HepG2 (cell line): ENCODE results near the gene CTU2. TPM values are rescaled to one million over a fixed set of nuclear protein-coding genes. Genes with fewer than 3 reads are reported as not detected.

Source experiments
- ADNP ChIP-seq: sonication (generic); formaldehyde crosslinking; IDR thresholded peaks from 2 replicates; pipeline ENCODE4 v1.4.0; 2020; ENCODE audit warnings: missing genetic modification reagents
- CERS6 ChIP-seq: sonication (generic); formaldehyde crosslinking; IDR thresholded peaks from 2 replicates; pipeline ENCODE4 v1.5.0; 2020; ENCODE audit warnings: missing genetic modification reagents
- HINFP ChIP-seq: sonication (generic); formaldehyde crosslinking; IDR thresholded peaks from 2 replicates; pipeline ENCODE4 v1.4.0; 2020; ENCODE audit warnings: low read depth, mild to moderate bottlenecking, missing genetic modification reagents
- JARID2 ChIP-seq: sonication (generic); formaldehyde crosslinking; IDR thresholded peaks from 2 replicates; pipeline ENCODE4 v1.8.1; 2023; ENCODE audit warnings: missing genetic modification reagents, inconsistent platforms; ENCODE audit not compliant: insufficient replicate concordance
- PITX1 ChIP-seq: sonication (generic); formaldehyde crosslinking; IDR thresholded peaks from 2 replicates; pipeline ENCODE4 v1.5.1; 2020; ENCODE audit warnings: mild to moderate bottlenecking, missing genetic modification reagents
- PRPF4 ChIP-seq: fragments of 200-400 bp; formaldehyde crosslinking; IDR thresholded peaks from 2 replicates; pipeline ENCODE4 v1.6.1; 2016; ENCODE audit warnings: low read length, low read depth; ENCODE audit not compliant: poor library complexity, severe bottlenecking
- SALL2 ChIP-seq: sonication (generic); formaldehyde crosslinking; IDR thresholded peaks from 2 replicates; pipeline ENCODE4 v1.8.1; 2023; ENCODE audit warnings: mild to moderate bottlenecking, missing genetic modification reagents, inconsistent platforms
- TRIM24 ChIP-seq: sonication (generic); formaldehyde crosslinking; IDR thresholded peaks from 2 replicates; pipeline ENCODE4 v1.8.0; 2022; ENCODE audit warnings: mild to moderate bottlenecking, missing genetic modification reagents
- WIZ ChIP-seq: sonication (generic); formaldehyde crosslinking; IDR thresholded peaks from 2 replicates; pipeline ENCODE4 v1.5.1; 2020; ENCODE audit warnings: mild to moderate bottlenecking, missing genetic modification reagents
- ZNF296 ChIP-seq: sonication (generic); formaldehyde crosslinking; conservative IDR thresholded peaks from 2 replicates; pipeline ENCODE4 v1.5.0; 2020; ENCODE audit warnings: mild to moderate bottlenecking, missing genetic modification reagents
- ZUFSP ChIP-seq: sonication (generic); formaldehyde crosslinking; IDR thresholded peaks from 2 replicates; pipeline ENCODE4 v1.9.0; 2021; ENCODE audit warnings: missing genetic modification reagents, mild to moderate bottlenecking, borderline replicate concordance
- polyA plus RNA-seq, 8 experiments: library from polyadenylated mRNA; depleted of rRNA in 3 of 8; stranded (reverse) in 7 of 8; unstranded in 1 of 8; fragments of >200 nt; fragmentation: Illumina TruSeq in 4 of 8; extraction: Trizol in 4 of 8; gene quantifications; 2 replicates each; pipeline versions ENCODE4 v1.2.1 to v1.2.3, GENCODE V29; 2011 to 2016; ENCODE audit warnings: low read depth in 4 of 8, missing spikeins in 1 of 8, mixed read lengths in 1 of 8; ENCODE audit not compliant: insufficient read depth in 1 of 8
- total RNA-seq, 5 experiments: library from RNA; depleted of rRNA; stranded (reverse); fragments of >200 nt; fragmentation: Illumina TruSeq; extraction: Trizol; gene quantifications; 2 replicates each; pipeline ENCODE4 v1.2.3, GENCODE V29; 2016; ENCODE audit warnings: low read depth in 1 of 5
- TF ChIP-seq, protein P1 (sequence below): sonication (generic); formaldehyde crosslinking; IDR thresholded peaks from 2 replicates; pipeline ENCODE4 v1.5.1; 2020; ENCODE audit warnings: mild to moderate bottlenecking, missing genetic modification reagents, borderline replicate concordance
- TF ChIP-seq, protein P2 (sequence below): sonication (generic); formaldehyde crosslinking; IDR thresholded peaks from 2 replicates; pipeline ENCODE4 v1.5.1; 2020; ENCODE audit warnings: mild to moderate bottlenecking, missing genetic modification reagents, moderate library complexity
- TF ChIP-seq, protein P3 (sequence below): sonication (generic); formaldehyde crosslinking; IDR thresholded peaks from 2 replicates; pipeline ENCODE4 v1.4.0; 2020; ENCODE audit warnings: missing genetic modification reagents, borderline replicate concordance
- TF ChIP-seq, protein P4 (sequence below): sonication (generic); formaldehyde crosslinking; IDR thresholded peaks from 2 replicates; pipeline ENCODE4 v1.9.0; 2021; ENCODE audit warnings: missing genetic modification reagents, borderline replicate concordance

Gene CTU2
- total and polyA plus RNA-seq, 2 of the 13 experiments (the other 11 are each of a cell fraction or from before 2014, with no cell fraction given), result 13.3 to 21.9 TPM

- TF ChIP-seq, protein P1, sequence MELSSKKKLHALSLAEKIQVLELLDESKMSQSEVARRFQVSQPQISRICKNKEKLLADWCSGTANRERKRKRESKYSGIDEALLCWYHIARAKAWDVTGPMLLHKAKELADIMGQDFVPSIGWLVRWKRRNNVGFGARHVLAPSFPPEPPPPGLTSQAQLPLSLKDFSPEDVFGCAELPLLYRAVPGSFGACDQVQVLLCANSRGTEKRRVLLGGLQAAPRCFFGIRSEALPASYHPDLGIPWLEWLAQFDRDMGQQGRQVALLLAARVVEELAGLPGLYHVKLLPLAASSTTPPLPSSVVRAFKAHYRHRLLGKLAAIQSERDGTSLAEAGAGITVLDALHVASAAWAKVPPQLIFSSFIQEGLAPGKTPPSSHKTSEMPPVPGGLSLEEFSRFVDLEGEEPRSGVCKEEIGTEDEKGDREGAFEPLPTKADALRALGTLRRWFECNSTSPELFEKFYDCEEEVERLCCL (CRISPR knock-in tag), result no peak
- TF ChIP-seq JARID2 (CRISPR knock-in tag) (peak; percentile 30), HINFP (CRISPR knock-in tag) (peak; percentile 93), TRIM24 (CRISPR knock-in tag) (no peak), SALL2 (no peak), PITX1 (no peak), CERS6 (CRISPR knock-in tag) (no peak), PRPF4 (no peak), ADNP (CRISPR knock-in tag) (no peak), ZNF296 (CRISPR knock-in tag) (no peak), ZUFSP (CRISPR knock-in tag) (no peak), WIZ (CRISPR knock-in tag) (peak; percentile 23; the same call in 1 of the 2 replicates)
- TF ChIP-seq, protein P2, sequence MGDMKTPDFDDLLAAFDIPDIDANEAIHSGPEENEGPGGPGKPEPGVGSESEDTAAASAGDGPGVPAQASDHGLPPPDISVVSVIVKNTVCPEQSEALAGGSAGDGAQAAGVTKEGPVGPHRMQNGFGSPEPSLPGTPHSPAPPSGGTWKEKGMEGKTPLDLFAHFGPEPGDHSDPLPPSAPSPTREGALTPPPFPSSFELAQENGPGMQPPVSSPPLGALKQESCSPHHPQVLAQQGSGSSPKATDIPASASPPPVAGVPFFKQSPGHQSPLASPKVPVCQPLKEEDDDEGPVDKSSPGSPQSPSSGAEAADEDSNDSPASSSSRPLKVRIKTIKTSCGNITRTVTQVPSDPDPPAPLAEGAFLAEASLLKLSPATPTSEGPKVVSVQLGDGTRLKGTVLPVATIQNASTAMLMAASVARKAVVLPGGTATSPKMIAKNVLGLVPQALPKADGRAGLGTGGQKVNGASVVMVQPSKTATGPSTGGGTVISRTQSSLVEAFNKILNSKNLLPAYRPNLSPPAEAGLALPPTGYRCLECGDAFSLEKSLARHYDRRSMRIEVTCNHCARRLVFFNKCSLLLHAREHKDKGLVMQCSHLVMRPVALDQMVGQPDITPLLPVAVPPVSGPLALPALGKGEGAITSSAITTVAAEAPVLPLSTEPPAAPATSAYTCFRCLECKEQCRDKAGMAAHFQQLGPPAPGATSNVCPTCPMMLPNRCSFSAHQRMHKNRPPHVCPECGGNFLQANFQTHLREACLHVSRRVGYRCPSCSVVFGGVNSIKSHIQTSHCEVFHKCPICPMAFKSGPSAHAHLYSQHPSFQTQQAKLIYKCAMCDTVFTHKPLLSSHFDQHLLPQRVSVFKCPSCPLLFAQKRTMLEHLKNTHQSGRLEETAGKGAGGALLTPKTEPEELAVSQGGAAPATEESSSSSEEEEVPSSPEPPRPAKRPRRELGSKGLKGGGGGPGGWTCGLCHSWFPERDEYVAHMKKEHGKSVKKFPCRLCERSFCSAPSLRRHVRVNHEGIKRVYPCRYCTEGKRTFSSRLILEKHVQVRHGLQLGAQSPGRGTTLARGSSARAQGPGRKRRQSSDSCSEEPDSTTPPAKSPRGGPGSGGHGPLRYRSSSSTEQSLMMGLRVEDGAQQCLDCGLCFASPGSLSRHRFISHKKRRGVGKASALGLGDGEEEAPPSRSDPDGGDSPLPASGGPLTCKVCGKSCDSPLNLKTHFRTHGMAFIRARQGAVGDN (CRISPR knock-in tag), result peak; percentile 93
- TF ChIP-seq, protein P3, sequence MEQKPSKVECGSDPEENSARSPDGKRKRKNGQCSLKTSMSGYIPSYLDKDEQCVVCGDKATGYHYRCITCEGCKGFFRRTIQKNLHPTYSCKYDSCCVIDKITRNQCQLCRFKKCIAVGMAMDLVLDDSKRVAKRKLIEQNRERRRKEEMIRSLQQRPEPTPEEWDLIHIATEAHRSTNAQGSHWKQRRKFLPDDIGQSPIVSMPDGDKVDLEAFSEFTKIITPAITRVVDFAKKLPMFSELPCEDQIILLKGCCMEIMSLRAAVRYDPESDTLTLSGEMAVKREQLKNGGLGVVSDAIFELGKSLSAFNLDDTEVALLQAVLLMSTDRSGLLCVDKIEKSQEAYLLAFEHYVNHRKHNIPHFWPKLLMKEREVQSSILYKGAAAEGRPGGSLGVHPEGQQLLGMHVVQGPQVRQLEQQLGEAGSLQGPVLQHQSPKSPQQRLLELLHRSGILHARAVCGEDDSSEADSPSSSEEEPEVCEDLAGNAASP, result peak; percentile 32; the same call in 1 of the 2 replicates
- TF ChIP-seq, protein P4, sequence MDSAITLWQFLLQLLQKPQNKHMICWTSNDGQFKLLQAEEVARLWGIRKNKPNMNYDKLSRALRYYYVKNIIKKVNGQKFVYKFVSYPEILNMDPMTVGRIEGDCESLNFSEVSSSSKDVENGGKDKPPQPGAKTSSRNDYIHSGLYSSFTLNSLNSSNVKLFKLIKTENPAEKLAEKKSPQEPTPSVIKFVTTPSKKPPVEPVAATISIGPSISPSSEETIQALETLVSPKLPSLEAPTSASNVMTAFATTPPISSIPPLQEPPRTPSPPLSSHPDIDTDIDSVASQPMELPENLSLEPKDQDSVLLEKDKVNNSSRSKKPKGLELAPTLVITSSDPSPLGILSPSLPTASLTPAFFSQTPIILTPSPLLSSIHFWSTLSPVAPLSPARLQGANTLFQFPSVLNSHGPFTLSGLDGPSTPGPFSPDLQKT, result no peak
These were observed 19.7 kb upstream of the CTU2 start, which contains the start of gene SNAI3 (continued) for GRCh38 chr16:88686439-88687253.
